Epithelial cell of proximal tubule (primary cell): ENCODE measurements around the gene UNC13B. TPM values are rescaled to one million over a fixed set of nuclear protein-coding genes. Genes with fewer than 3 reads are reported as not detected.

Experiments
- DNase-seq: peaks from one replicate; pipeline ENCODE4 v3.0.0-alpha.2; 2011; ENCODE audit warnings: low read depth
- H3K4me3 ChIP-seq: 2 replicates; pipeline ENCODE4 v1.5.1; 2011; ENCODE audit warnings: low read depth, mild to moderate bottlenecking, low read length
- CTCF ChIP-seq: conservative IDR thresholded peaks from 2 replicates; pipeline ENCODE4 v1.5.1; 2012; ENCODE audit warnings: low read depth, mild to moderate bottlenecking, low read length
- total RNA-seq: library from RNA; depleted of rRNA; stranded (reverse); fragments of >200 nt; gene quantifications from 2 replicates; pipeline ENCODE4 v1.2.3, GENCODE V29; 2015

Gene UNC13B
- total RNA-seq, 1 donor from 2014 or later = 19.6 TPM

- H3K4me3 ChIP-seq = no peak overlapping the region
- no peak for DNase-seq
- TF ChIP-seq CTCF = no peak
These were observed 116.0 kb downstream of the UNC13B start for GRCh38 chr9:35277628-35278359.

GRCh38 chr9:35279946-35280345 is 118.1 kb downstream of the UNC13B start:
- no peak overlapping the region for H3K4me3 ChIP-seq
- TF ChIP-seq CTCF = no peak
- no peak for DNase-seq

- no peak for DNase-seq
- no peak overlapping the region for H3K4me3 ChIP-seq
- TF ChIP-seq CTCF = no peak
These were observed 118.6 kb downstream of the UNC13B start for GRCh38 chr9:35280399-35280798.

GRCh38 chr9:35285731-35286130 is 123.9 kb downstream of the UNC13B start:
- DNase-seq = no peak
- no peak overlapping the region for H3K4me3 ChIP-seq
- no peak for TF ChIP-seq CTCF

GRCh38 chr9:35286381-35286780 is 124.6 kb downstream of the UNC13B start:
- no peak for DNase-seq
- H3K4me3 ChIP-seq = no peak overlapping the region
- TF ChIP-seq CTCF = no peak

- H3K4me3 ChIP-seq = no peak overlapping the region
- DNase-seq = no peak
- TF ChIP-seq CTCF = no peak
These were observed 126.3 kb downstream of the UNC13B start for GRCh38 chr9:35287987-35288632.

- no peak overlapping the region for H3K4me3 ChIP-seq
- DNase-seq = no peak
- TF ChIP-seq CTCF = no peak
These were observed 127.0 kb downstream of the UNC13B start for GRCh38 chr9:35288778-35289177.
